Stimulated activated CD4-positive, alpha-beta T cell treated with anti-CD3 and anti-CD28 coated beads, Interleukin-15, amount 100 ng/mL, for 24 hours (primary cell): ENCODE data around the gene CLDN18.
A peak's percentile ranks its signal among the peaks of the same experiment; 100 is the strongest.

Source experiments
- DNase-seq: peaks from one replicate; pipeline ENCODE4 v3.0.0-alpha.2; 2020

Gene CLDN18

DNA sequence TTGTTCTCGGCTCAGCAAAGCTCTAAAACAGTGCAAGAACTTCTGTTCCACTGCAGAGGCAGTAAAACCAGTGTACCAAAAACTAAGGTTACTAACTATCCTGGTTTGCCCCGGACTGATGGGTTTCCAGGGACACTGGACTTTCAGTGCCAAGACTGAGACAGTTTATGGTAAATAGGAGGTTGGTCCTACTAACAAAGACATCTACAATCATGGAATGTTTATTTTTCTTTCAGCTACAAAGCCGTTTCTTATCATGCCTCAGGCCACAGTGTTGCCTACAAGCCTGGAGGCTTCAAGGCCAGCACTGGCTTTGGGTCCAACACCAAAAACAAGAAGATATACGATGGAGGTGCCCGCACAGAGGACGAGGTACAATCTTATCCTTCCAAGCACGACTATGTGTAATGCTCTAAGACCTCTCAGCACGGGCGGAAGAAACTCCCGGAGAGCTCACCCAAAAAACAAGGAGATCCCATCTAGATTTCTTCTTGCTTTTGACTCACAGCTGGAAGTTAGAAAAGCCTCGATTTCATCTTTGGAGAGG, 20.8 kb downstream of the CLDN18 start:
- no peak for DNase-seq

DNA sequence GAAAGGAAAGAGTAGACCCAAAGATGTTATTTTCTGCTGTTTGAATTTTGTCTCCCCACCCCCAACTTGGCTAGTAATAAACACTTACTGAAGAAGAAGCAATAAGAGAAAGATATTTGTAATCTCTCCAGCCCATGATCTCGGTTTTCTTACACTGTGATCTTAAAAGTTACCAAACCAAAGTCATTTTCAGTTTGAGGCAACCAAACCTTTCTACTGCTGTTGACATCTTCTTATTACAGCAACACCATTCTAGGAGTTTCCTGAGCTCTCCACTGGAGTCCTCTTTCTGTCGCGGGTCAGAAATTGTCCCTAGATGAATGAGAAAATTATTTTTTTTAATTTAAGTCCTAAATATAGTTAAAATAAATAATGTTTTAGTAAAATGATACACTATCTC, 21.6 kb downstream of the CLDN18 start:
- no peak for DNase-seq

- no peak for DNase-seq
Measured at GRCh38 chr3:138032567-138032966, 22.6 kb downstream of the CLDN18 start.

- no peak for DNase-seq
Measured at GRCh38 chr3:138033202-138033691, 23.3 kb downstream of the CLDN18 start.

DNA sequence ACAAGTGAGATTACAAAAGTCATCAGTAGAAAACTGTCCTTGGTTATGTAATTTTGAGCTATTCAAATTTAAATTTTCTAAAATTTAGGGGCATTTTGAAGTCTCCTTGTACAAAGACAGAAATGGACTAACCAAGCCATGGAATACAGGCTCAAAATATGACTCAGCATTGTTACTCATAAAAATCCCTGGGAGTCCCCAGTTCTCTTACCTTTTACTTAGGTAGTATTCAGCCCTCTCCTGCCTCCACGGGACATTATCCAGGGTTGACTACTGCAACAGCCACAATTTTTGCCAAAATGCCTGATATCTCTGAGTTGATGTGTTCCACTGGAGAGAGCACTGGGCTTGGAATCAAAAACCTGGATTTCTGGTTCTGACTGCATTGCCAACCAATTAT, 25.0 kb downstream of the CLDN18 start:
- DNase-seq: no peak

DNA sequence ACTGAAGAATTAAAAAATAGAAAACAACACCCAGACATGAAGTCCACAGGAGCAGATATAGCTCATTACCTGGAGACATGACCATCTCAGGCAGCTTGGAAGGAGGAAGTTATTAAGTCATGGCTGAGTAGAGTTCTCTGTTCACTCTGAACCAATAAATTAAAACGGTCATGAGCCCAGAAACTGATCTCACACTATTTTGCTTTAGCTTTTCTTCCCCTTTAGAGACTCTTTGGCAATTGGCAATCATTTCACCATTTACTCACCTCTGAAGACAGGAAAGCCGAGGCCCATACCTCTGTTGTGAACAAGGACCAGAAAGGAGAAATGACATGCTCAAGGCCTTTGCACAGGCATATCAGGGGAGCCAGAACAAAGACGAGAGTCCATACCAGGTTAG, 26.6 kb downstream of the CLDN18 start:
- no peak for DNase-seq

DNA sequence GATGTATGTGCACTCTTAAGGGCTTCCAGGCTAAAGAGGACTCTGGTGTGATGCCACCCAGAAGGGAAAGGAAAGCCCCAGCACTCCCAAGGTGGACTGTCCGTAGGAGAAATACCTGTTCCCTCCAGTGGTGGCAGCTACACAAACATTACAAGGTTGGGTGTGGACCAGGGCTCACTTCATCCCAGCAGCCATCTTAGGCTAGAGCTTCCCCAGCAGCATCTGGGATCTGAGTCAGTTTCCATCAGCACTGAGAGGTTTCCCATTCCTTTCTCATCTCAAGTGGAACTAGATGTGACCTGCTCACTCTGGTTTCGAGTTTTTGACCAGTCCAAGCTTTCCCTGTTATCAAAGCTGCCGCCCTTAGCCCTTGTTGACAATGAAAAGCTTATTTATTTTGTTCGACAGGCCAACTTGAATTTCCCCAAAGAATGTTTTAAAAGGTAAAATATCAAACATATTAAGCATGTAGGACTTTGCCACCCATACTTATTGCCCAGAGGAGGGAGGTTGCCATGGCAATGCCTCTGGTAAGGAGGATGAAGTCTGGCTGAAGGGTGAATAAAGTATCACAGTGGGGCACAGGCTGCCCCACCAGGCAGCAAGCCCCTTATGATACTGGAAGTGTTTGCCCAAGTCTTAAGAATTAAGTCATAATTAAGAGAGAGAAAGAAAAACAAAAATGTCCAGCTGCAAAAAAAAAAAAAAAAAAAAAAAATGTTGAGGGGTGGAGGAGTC, 28.9 kb downstream of the CLDN18 start:
- no peak for DNase-seq

DNA sequence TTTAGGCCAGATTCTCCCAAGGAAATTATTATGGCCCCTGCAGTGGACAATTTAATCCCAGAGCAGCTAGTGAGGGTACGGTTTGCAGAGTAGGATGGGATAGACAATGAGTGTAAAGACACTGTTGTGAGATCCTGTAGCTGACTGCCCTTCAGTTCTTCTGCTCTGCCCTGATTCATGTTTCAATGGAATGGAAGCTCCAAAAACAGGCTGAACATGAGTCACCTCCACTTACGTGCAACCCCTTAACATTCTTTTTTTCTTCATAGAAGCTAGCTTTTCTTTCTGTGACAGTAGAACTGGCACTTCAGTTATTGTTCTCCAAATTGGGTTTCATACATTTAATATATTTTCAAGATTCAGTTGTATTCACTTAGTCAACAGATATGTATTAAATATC, 32.1 kb downstream of the CLDN18 start:
- no peak for DNase-seq

GRCh38 chr3:138043266-138044029, 33.5 kb downstream of the CLDN18 start:
- no peak for DNase-seq

DNA sequence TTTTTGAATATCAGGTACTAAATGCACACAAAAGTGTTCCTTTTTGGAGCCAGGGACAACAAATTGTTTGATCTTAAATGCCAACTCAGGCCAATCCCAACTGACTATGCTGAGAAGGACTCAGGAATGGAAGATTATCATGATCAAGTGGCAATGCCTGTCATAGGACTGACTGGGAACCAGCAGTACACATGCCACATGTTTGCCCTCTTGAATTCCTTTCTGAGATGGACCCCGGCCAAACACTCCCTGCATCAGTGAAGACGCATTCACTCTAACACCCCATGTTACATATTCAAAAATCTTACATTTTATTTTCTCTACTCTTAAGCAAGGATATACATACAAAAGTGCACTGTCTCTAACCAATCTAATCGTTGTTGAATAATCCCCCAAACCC, 36.1 kb downstream of the CLDN18 start:
- no peak for DNase-seq

DNA sequence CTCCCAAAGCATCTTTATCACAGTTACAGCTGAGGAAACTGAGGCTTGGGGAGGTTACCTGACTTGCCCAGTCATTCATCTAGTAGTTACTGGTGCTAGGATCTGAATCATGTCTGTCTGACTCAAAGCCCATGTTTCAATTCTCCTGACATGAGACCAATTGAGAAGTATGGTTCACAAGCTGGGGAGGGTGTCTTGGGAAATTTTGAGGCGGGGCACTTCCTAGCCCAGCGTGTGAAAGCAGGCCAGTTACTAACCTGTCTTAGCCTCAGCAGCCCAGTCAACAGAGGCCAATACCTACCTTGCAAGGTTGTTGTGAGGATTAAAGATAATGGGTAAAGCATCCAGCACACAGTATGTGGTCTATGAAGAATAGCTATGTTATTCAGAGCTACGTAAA, 37.0 kb downstream of the CLDN18 start:
- DNase-seq: no peak

- no peak for DNase-seq
Measured at GRCh38 chr3:138047596-138048158, 37.7 kb downstream of the CLDN18 start.

DNA sequence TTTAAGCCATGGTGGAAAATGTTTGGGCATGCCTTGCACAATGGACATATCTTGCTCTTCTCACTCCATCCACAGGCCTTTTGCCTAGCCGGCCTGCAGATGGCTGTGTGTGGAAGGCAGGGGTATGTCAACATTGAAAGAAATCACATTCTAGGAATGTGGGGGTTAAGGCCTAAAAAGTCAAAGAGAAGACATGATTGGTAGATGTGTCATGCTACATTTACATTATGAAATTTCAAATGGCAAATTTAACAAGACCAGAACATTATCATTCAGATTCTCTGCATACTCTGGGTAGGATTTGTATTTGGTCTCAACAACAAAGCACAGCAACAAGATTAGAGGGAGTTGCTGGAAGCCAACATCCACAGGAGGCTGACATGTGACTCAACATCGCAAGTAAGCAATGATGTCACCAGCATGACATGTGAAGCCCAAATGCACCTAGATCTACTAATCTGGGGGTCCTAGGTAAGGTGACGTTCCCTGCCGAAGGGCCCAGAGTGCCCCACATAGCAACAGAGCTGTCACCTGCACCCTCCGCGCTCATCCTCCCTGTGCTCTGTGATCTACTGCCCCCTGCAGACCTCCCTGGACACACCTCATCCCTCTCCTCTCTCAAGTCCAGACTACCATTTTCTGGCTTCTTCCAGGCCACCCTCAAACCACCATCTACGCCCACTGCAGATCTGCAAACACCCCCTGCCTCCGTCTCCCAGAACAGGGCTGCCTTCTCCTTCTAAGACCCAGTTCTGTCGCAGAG, 39.4 kb downstream of the CLDN18 start:
- DNase-seq: no peak

- DNase-seq: peak; percentile 38
Measured at GRCh38 chr3:138051947-138052802, 42.2 kb downstream of the CLDN18 start.

GRCh38 chr3:138054057-138054456, 44.1 kb downstream of the CLDN18 start:
- no peak for DNase-seq

DNA sequence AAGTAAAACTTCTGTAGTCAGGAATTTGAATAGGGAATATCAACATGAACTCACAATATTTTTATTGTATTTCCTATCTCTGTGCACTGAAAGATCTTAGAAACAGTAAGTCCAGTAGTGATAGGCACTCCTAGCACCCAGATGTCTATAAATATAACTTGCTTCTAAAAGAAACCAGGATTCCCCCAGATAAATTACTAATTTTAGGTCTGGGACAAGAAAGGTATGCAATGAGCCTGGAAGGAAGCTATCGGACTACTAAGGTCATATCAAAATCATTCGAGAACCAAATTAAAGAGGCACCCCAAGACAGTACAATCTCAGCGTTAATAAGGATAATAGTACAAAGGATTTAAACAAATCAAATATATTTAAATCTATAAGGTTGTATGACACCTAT, 47.4 kb downstream of the CLDN18 start:
- no peak for DNase-seq

GRCh38 chr3:138059261-138059660, 49.3 kb downstream of the CLDN18 start:
- DNase-seq: no peak

- no peak for DNase-seq
Measured at GRCh38 chr3:138060792-138061191, 50.8 kb downstream of the CLDN18 start.

DNA sequence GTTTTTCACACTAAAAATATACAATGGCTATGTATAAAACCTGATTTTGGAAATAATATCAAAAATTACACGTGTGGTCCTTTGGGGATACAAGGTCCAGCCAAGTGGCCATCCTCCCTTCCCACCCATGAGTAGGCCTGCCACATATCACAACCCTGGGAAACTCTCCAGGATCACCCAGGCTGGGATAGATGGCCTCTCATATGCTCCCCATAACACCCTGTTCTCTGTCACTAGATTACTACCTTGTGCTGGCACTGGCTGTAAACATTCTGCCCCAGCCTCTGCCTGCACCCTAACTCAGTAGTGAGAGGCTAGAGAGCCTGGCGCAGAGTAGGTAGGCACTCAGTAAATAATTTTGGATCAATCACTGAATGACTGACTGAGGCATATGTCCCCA, 52.1 kb downstream of the CLDN18 start:
- DNase-seq: no peak

DNA sequence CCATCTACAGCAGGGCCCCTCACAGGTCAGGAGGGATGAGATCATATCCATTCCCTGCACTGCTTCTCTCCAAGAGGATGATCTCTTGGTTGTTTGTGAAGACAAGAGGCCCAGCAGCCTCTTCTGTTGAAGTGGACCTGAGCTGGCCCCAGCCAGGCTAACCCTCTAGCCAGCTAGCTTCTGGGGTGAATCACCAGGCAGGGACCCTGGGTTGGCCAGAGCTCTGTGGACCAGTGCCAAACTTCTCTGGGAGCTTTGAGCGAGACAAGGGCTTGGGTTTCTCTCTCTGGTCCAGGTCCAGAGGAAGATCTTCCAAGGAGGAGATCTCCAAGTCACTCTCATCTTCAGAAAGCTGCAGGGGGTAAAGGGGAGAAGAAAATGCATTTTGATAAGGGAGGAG, 52.7 kb downstream of the CLDN18 start:
- DNase-seq: no peak

DNA sequence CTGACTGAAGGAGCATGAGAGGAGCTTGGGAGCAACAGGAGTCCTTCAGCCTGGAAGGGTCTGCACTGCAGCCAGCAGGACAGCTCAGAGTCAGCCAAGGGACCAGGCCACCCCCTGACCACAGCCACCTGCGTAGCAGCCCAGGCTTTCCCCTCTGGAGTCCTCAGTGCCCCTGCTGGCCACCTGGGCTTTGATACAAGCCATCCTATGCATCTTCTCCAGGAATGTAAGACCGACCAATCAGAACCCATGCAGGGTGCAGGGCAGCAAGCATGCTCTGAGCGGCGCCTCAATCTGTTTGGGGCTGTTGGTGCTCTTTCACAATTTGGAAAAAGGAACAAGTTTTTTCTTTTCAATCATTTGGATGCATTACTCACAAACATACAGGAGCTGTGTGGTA, 53.5 kb downstream of the CLDN18 start:
- no peak for DNase-seq

GRCh38 chr3:138065949-138066348, 56.0 kb downstream of the CLDN18 start:
- DNase-seq: no peak
